HEK293 (cell line): ENCODE data around the gene GON7.
A peak's percentile ranks its signal among the peaks of the same experiment; 100 is the strongest.

Experiments
- CTCF ChIA-PET: fragments of 350-600 bp; formaldehyde crosslinking; extraction: SDS; loops from one replicate; lab custom pipeline; 2021; ENCODE audit warnings: antibody characterized with exemption; lab: Yijun Ruan, JAX
- POLR2A ChIA-PET: fragments of 300-600 bp; formaldehyde crosslinking; extraction: SDS; loops from one replicate; lab custom pipeline; 2020; ENCODE audit warnings: antibody characterized with exemption, inconsistent platforms; lab: Yijun Ruan, JAX
- H3K27ac ChIP-seq: fragments of 200-500 bp; sonication (Bioruptor generic); 2 replicates; pipeline ENCODE4 v1.5.1; 2014; ENCODE audit warnings: low read depth, low read length, control low read depth, inconsistent platforms; ENCODE audit errors: extremely low read depth
- H3K36me3 ChIP-seq, 2 experiments: fragments of 200-500 bp in 1 of 2; sonication (Bioruptor generic) in 1 of 2; 1 replicate in 1 of 2; 2 replicates in 1 of 2; pipeline ENCODE4 v1.5.1; 2014 to 2017; ENCODE audit warnings: inconsistent platforms in 2 of 2, low read length in 2 of 2; ENCODE audit not compliant: control insufficient read depth in 2 of 2, insufficient read depth in 1 of 2
- H3K4me1 ChIP-seq: fragments of 200-500 bp; sonication (Bioruptor generic); 2 replicates; pipeline ENCODE4 v1.5.1; 2014; ENCODE audit warnings: mild to moderate bottlenecking, low read length, inconsistent platforms; ENCODE audit not compliant: control insufficient read depth, insufficient read depth
- H3K4me3 ChIP-seq: 2 replicates; pipeline ENCODE4 v1.5.1; 2011; ENCODE audit warnings: low read depth, mild to moderate bottlenecking, control low read depth, low read length, moderate library complexity
- H3K9me3 ChIP-seq: fragments of 200-500 bp; sonication (Bioruptor generic); 2 replicates; pipeline ENCODE4 v1.5.1; 2014; ENCODE audit warnings: low read depth, low read length, inconsistent platforms; ENCODE audit not compliant: control insufficient read depth, insufficient read depth
- EGR2 ChIP-seq: fragments of 450-650 bp; formaldehyde crosslinking; IDR thresholded peaks from 2 replicates; pipeline ENCODE4 v1.5.1; 2016; ENCODE audit warnings: low read depth, missing biosample characterization, missing genetic modification characterization
- INSM2 ChIP-seq: fragments of 450-650 bp; formaldehyde crosslinking; IDR thresholded peaks from 2 replicates; pipeline ENCODE4 v1.5.1; 2016; ENCODE audit warnings: missing biosample characterization, missing genetic modification characterization
- KLF17 ChIP-seq: fragments of 450-650 bp; formaldehyde crosslinking; IDR thresholded peaks from 2 replicates; pipeline ENCODE4 v1.5.1; 2016; ENCODE audit warnings: missing biosample characterization, missing genetic modification characterization
- PATZ1 ChIP-seq: fragments of 450-650 bp; formaldehyde crosslinking; IDR thresholded peaks from 2 replicates; pipeline ENCODE4 v1.5.1; 2016; ENCODE audit warnings: missing biosample characterization, missing genetic modification characterization
- PRDM1 ChIP-seq: fragments of 450-650 bp; formaldehyde crosslinking; IDR thresholded peaks from 2 replicates; pipeline ENCODE4; 2016; ENCODE audit warnings: missing biosample characterization, missing genetic modification characterization
- SP3 ChIP-seq: fragments of 450-650 bp; formaldehyde crosslinking; IDR thresholded peaks from 2 replicates; pipeline ENCODE4 v1.5.1; 2016; ENCODE audit warnings: missing biosample characterization, missing genetic modification characterization
- YY2 ChIP-seq: fragments of 450-650 bp; formaldehyde crosslinking; IDR thresholded peaks from 2 replicates; pipeline ENCODE4 v1.5.1; 2016; ENCODE audit warnings: missing biosample characterization, missing genetic modification characterization
- ZBTB17 ChIP-seq: fragments of 450-650 bp; formaldehyde crosslinking; IDR thresholded peaks from 2 replicates; pipeline ENCODE4 v1.5.1; 2016; ENCODE audit warnings: missing biosample characterization, missing genetic modification characterization
- ZBTB48 ChIP-seq: fragments of 450-650 bp; formaldehyde crosslinking; IDR thresholded peaks from 2 replicates; pipeline ENCODE4 v1.5.1; 2016; ENCODE audit warnings: missing biosample characterization, missing genetic modification characterization
- ZBTB6 ChIP-seq: fragments of 450-650 bp; formaldehyde crosslinking; IDR thresholded peaks from 2 replicates; pipeline ENCODE4 v1.5.1; 2017; ENCODE audit warnings: missing biosample characterization, missing genetic modification characterization
- ZFHX2 ChIP-seq: fragments of 450-650 bp; formaldehyde crosslinking; conservative IDR thresholded peaks from 2 replicates; pipeline ENCODE4 v1.5.1; 2016; ENCODE audit warnings: missing biosample characterization, missing genetic modification characterization
- ZNF155 ChIP-seq: fragments of 450-650 bp; formaldehyde crosslinking; IDR thresholded peaks from 2 replicates; pipeline ENCODE4 v1.5.1; 2016; ENCODE audit warnings: missing biosample characterization, missing genetic modification characterization
- ZNF24 ChIP-seq: fragments of 450-650 bp; formaldehyde crosslinking; IDR thresholded peaks from 2 replicates; pipeline ENCODE4 v1.5.1; 2016; ENCODE audit warnings: missing biosample characterization, missing genetic modification characterization
- ZNF248 ChIP-seq: fragments of 450-650 bp; formaldehyde crosslinking; IDR thresholded peaks from 2 replicates; pipeline ENCODE4 v1.5.1; 2017; ENCODE audit warnings: missing biosample characterization, missing genetic modification characterization
- ZNF26 ChIP-seq: fragments of 450-650 bp; formaldehyde crosslinking; IDR thresholded peaks from 2 replicates; pipeline ENCODE4 v1.5.1; 2016; ENCODE audit warnings: missing biosample characterization, missing genetic modification characterization
- ZNF280D ChIP-seq: fragments of 450-650 bp; formaldehyde crosslinking; IDR thresholded peaks from 2 replicates; pipeline ENCODE4 v1.5.1; 2016; ENCODE audit warnings: missing biosample characterization, missing genetic modification characterization
- ZNF335 ChIP-seq: fragments of 450-650 bp; formaldehyde crosslinking; conservative IDR thresholded peaks from 2 replicates; pipeline ENCODE4 v1.5.1; 2016; ENCODE audit warnings: missing biosample characterization, missing genetic modification characterization
- ZNF362 ChIP-seq: fragments of 450-650 bp; formaldehyde crosslinking; IDR thresholded peaks from 2 replicates; pipeline ENCODE4 v1.5.1; 2016; ENCODE audit warnings: missing biosample characterization, missing genetic modification characterization
- ZNF416 ChIP-seq: fragments of 450-650 bp; formaldehyde crosslinking; IDR thresholded peaks from 2 replicates; pipeline ENCODE4 v1.5.1; 2016; ENCODE audit warnings: missing biosample characterization, missing genetic modification characterization
- ZNF426 ChIP-seq: fragments of 450-650 bp; formaldehyde crosslinking; IDR thresholded peaks from 2 replicates; pipeline ENCODE4 v1.5.1; 2017; ENCODE audit warnings: missing biosample characterization, missing genetic modification characterization, mild to moderate bottlenecking, inconsistent platforms, moderate library complexity
- ZNF549 ChIP-seq: fragments of 450-650 bp; IDR thresholded peaks from 2 replicates; pipeline ENCODE4 v1.5.1; 2018; ENCODE audit warnings: missing biosample characterization, missing genetic modification characterization, mild to moderate bottlenecking, inconsistent platforms, moderate library complexity
- ZNF623 ChIP-seq: fragments of 450-650 bp; formaldehyde crosslinking; IDR thresholded peaks from 2 replicates; pipeline ENCODE4 v1.5.1; 2016; ENCODE audit warnings: missing biosample characterization, missing genetic modification characterization
- ZNF76 ChIP-seq: fragments of 450-650 bp; formaldehyde crosslinking; IDR thresholded peaks from 2 replicates; pipeline ENCODE4; 2016; ENCODE audit warnings: low read depth, missing biosample characterization, missing genetic modification characterization, borderline replicate concordance
- ZSCAN23 ChIP-seq: fragments of 450-650 bp; formaldehyde crosslinking; IDR thresholded peaks from 2 replicates; pipeline ENCODE4 v1.5.1; 2016; ENCODE audit warnings: missing biosample characterization, missing genetic modification characterization

The GON7 gene

GRCh38 chr14:93173943-93174395, 32.9 kb downstream of the GON7 start:
- Histone ChIP-seq H3K27ac (no peak overlapping the region), H3K4me3 (no peak overlapping the region), H3K4me1 (peaks cover 3% of the 10 kb centered on the region), H3K36me3 (no peaks in the 10 kb centered on the region), H3K9me3 (no peaks in the 10 kb centered on the region)
- POLR2A ChIA-PET, result interaction anchor here (0.9 kb wide), 1 partner anchor 61 kb away, joined by 3 read pairs; no protein-coding TSS in a partner anchor
- TF ChIP-seq SP3 (peak; percentile 39; the same call in 1 of the 2 replicates), ZBTB17 (tag by site-specific recombination) (peak; percentile 60), YY2 (tag by site-specific recombination) (no peak), PRDM1 (peak; percentile 43; the same call in 1 of the 2 replicates), ZNF155 (no peak), ZNF335 (tag by site-specific recombination) (0 out of 2 replicates have a peak, but pooled peaks have one; percentile 17), EGR2 (tag by site-specific recombination) (peak; percentile 52; the same call in 1 of the 2 replicates), ZNF416 (no peak), ZFHX2 (tag by site-specific recombination) (peak; percentile 68)
- CTCF ChIA-PET, result interaction anchor here (0.7 to 2.0 kb wide), 3 partner anchors 57 to 487 kb away, joined by 3 to 17 read pairs (median 3); no protein-coding TSS in a partner anchor

GRCh38 chr14:93171376-93171775, 35.5 kb downstream of the GON7 start:
- peaks cover 3% of the 10 kb centered on the region for H3K4me1 ChIP-seq
- POLR2A ChIA-PET, result interaction anchor here (0.7 kb wide), 1 partner anchor 44 kb away, joined by 4 read pairs; no protein-coding TSS in a partner anchor
- no peak overlapping the region for H3K27ac ChIP-seq
- no peak for TF ChIP-seq ZNF426 (tag by site-specific recombination)
- no peak for TF ChIP-seq INSM2 (tag by site-specific recombination)
- no peak for TF ChIP-seq ZNF549
- no peak for TF ChIP-seq ZNF623 (tag by site-specific recombination)
- TF ChIP-seq YY2 (tag by site-specific recombination), result no peak
- no peak for TF ChIP-seq ZNF76
- TF ChIP-seq ZNF24 (tag by site-specific recombination), result no peak
- no peak for TF ChIP-seq KLF17 (tag by site-specific recombination)
- TF ChIP-seq PATZ1 (tag by site-specific recombination), result no peak
- no peak for TF ChIP-seq ZBTB48 (tag by site-specific recombination)
- TF ChIP-seq ZNF362, result no peak
- no peak for TF ChIP-seq ZSCAN23 (tag by site-specific recombination)
- no peak for TF ChIP-seq ZNF248 (tag by site-specific recombination)
- TF ChIP-seq ZNF280D (tag by site-specific recombination), result no peak
- TF ChIP-seq ZBTB6 (tag by site-specific recombination), result no peak
- TF ChIP-seq ZNF26 (tag by site-specific recombination), result no peak
- no peaks in the 10 kb centered on the region for H3K9me3 ChIP-seq
- H3K4me3 ChIP-seq, result no peak overlapping the region
- no peaks in the 10 kb centered on the region for H3K36me3 ChIP-seq
- CTCF ChIA-PET, result interaction anchor here (1.1 kb wide), 1 partner anchor 58 kb away, joined by 4 read pairs; no protein-coding TSS in a partner anchor
